Astrocyte (in vitro differentiated cells and primary cell): ENCODE data around the gene FSD1L. TPM values are rescaled to one million over a fixed set of nuclear protein-coding genes. Genes with fewer than 3 reads are reported as not detected.
"Not testable (repeated sequence)": the region's sequence is repeated elsewhere in the genome, so short reads cannot be mapped to it uniquely, and the experiment has no call there.

Experiments
- DNase-seq: peaks from one replicate; pipeline ENCODE4 v3.0.0-alpha.2; 2010; ENCODE audit warnings: low read depth
- FAIRE-seq: peaks from 2 replicates; lab custom pipeline; 2011; peaks lifted over from hg19 to GRCh38; lab: Jason Lieb, UNC
- H2AFZ ChIP-seq: 2 replicates; pipeline ENCODE4 v1.6.0; 2012; ENCODE audit warnings: low read depth, low read length, inconsistent platforms
- H3K27ac ChIP-seq: 2 replicates; pipeline ENCODE4 v1.5.1; 2011; ENCODE audit warnings: low read depth, low read length, inconsistent platforms
- H3K27me3 ChIP-seq: 2 replicates; pipeline ENCODE4 v1.6.0; 2011; ENCODE audit warnings: low read length, inconsistent platforms; ENCODE audit not compliant: insufficient read depth
- H3K36me3 ChIP-seq: 2 replicates; pipeline ENCODE4 v1.5.1; 2011; ENCODE audit warnings: low read length, inconsistent platforms; ENCODE audit not compliant: insufficient read depth
- H3K4me1 ChIP-seq: 2 replicates; pipeline ENCODE4 v1.5.1; 2011; ENCODE audit warnings: low read length, inconsistent platforms; ENCODE audit not compliant: insufficient read depth
- H3K4me2 ChIP-seq: 2 replicates; pipeline ENCODE4 v1.6.0; 2012; ENCODE audit warnings: low read length, inconsistent platforms
- H3K4me3 ChIP-seq: 2 replicates; pipeline ENCODE4 v1.5.1; 2011; ENCODE audit warnings: low read depth, mild to moderate bottlenecking, low read length, inconsistent platforms; ENCODE audit not compliant: insufficient read depth
- H3K79me2 ChIP-seq: 2 replicates; pipeline ENCODE4 v1.6.0; 2012; ENCODE audit warnings: mild to moderate bottlenecking, low read length, inconsistent platforms; ENCODE audit not compliant: insufficient read depth
- H3K9ac ChIP-seq: 2 replicates; pipeline ENCODE4 v1.6.0; 2012; ENCODE audit warnings: mild to moderate bottlenecking, low read length, inconsistent platforms
- H3K9me3 ChIP-seq: 2 replicates; pipeline ENCODE4 v1.5.1; 2012; ENCODE audit warnings: low read depth, mild to moderate bottlenecking, low read length, inconsistent platforms; ENCODE audit not compliant: insufficient read depth
- H4K20me1 ChIP-seq: 2 replicates; pipeline ENCODE4 v1.6.0; 2012; ENCODE audit warnings: low read length, inconsistent platforms; ENCODE audit not compliant: insufficient read depth
- H3K27ac Mint-ChIP-seq: one replicate; pipeline ENCODE4 v1.8.0; 2021; ENCODE audit warnings: mild to moderate bottlenecking, mixed read lengths; ENCODE audit not compliant: unreplicated experiment
- H3K27me3 Mint-ChIP-seq: one replicate; pipeline ENCODE4 v1.8.0; 2021; ENCODE audit warnings: low read depth, mixed read lengths; ENCODE audit not compliant: unreplicated experiment
- H3K36me3 Mint-ChIP-seq: one replicate; pipeline ENCODE4 v1.8.0; 2021; ENCODE audit warnings: low read depth, mixed read lengths; ENCODE audit not compliant: unreplicated experiment
- H3K4me1 Mint-ChIP-seq: one replicate; pipeline ENCODE4 v1.8.0; 2021; ENCODE audit warnings: low read depth, mixed read lengths; ENCODE audit not compliant: unreplicated experiment
- H3K4me3 Mint-ChIP-seq: one replicate; pipeline ENCODE4 v1.8.0; 2021; ENCODE audit warnings: mild to moderate bottlenecking, moderate library complexity, mixed read lengths; ENCODE audit not compliant: unreplicated experiment
- H3K9me3 Mint-ChIP-seq: one replicate; pipeline ENCODE4 v1.8.0; 2021; ENCODE audit warnings: mild to moderate bottlenecking, mixed read lengths; ENCODE audit not compliant: unreplicated experiment
- EZH2 ChIP-seq: IDR thresholded peaks from 2 replicates; pipeline ENCODE4 v1.6.1; 2012; ENCODE audit warnings: mild to moderate bottlenecking, low read length, inconsistent platforms; ENCODE audit not compliant: insufficient read depth
- total RNA-seq: library from RNA; stranded (reverse); gene quantifications from 2 replicates; pipeline ENCODE4 v1.2.1, GENCODE V29; 2021
- TF ChIP-seq, protein P1 (sequence below): IDR thresholded peaks from 2 replicates; pipeline ENCODE4 v1.5.1; 2011; ENCODE audit warnings: low read depth, mild to moderate bottlenecking, inconsistent platforms, low read length, moderate library complexity; ENCODE audit not compliant: insufficient read depth

Gene FSD1L
- total RNA-seq, 1 donor from 2014 or later = 7.0 TPM

DNA sequence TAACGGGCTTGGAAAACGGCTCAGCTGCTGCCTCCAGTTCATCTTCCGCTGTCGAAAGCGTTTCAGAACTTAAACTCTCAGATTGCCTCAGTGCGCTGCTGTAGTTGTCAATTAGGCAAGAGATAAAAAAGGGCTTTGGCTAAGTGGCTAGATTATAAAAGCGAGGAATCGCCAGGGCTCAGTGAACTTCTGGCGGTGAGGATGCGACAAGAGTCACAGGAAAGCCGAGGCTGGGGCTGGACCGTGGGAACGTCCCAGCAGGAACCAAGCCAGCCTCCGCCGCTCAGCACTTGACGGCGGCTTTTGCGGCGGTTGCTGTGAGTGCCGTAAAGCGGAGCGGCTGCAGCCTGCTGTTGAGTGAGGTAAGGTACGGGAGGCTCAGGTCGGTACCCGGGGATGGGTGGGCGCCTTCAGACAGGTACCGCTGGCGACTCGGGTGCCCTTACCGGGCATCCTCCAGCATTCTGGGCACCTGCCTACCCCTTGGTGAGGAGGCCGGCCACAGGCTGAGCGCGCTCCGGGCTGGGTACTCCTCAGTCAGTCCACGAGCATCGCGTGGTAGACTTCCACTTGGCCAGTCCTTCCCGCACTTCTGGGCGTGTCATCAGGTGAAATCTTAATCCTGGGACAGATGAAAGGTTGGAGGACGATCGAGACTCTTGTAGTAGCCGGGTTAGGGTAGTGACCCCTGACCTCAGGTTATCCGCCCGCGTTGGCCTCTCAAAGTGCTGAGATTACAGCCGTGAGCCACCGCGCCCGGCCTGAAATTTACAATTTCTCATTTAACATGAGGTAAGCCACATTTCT lies 110.2 kb downstream of the FSD1L start, which contains the start of gene FKTN:
FKTN (plus strand) TSS at position 328 of the 807 bp plus-strand sequence. CDS start 16,902 bp downstream, outside the sequence.
- Histone ChIP-seq H3K27ac (peak within 1 kb of the TSS; percentile 64), H3K36me3 (no peaks in the 10 kb centered on the region), H3K27me3 (no peaks in the 10 kb centered on the region), H4K20me1 (no peaks in the 10 kb centered on the region), H3K4me3 (peak within 1 kb of the TSS; percentile 98), H2AFZ (peak within 1 kb of the TSS; percentile 96), H3K79me2 (peaks cover 19% of the 10 kb centered on the region), H3K9ac (peak within 1 kb of the TSS; percentile 87), H3K9me3 (peaks cover 6% of the 10 kb centered on the region), H3K4me2 (peak within 1 kb of the TSS; percentile 98), H3K4me1 (peaks cover 6% of the 10 kb centered on the region)
- FAIRE-seq (no peak), DNase-seq (peak; percentile 76)
- TF ChIP-seq, protein P1, sequence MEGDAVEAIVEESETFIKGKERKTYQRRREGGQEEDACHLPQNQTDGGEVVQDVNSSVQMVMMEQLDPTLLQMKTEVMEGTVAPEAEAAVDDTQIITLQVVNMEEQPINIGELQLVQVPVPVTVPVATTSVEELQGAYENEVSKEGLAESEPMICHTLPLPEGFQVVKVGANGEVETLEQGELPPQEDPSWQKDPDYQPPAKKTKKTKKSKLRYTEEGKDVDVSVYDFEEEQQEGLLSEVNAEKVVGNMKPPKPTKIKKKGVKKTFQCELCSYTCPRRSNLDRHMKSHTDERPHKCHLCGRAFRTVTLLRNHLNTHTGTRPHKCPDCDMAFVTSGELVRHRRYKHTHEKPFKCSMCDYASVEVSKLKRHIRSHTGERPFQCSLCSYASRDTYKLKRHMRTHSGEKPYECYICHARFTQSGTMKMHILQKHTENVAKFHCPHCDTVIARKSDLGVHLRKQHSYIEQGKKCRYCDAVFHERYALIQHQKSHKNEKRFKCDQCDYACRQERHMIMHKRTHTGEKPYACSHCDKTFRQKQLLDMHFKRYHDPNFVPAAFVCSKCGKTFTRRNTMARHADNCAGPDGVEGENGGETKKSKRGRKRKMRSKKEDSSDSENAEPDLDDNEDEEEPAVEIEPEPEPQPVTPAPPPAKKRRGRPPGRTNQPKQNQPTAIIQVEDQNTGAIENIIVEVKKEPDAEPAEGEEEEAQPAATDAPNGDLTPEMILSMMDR = no peak
- no peak for TF ChIP-seq EZH2
- Mint-ChIP-seq H3K4me3 (peak within 1 kb of the TSS; percentile 95), H3K27me3 (no peaks in the 10 kb centered on the region), H3K36me3 (peaks cover 16% of the 10 kb centered on the region), H3K4me1 (peaks cover 5% of the 10 kb centered on the region), H3K9me3 (peaks cover 13% of the 10 kb centered on the region), H3K27ac (peak within 1 kb of the TSS; percentile 54)

DNA sequence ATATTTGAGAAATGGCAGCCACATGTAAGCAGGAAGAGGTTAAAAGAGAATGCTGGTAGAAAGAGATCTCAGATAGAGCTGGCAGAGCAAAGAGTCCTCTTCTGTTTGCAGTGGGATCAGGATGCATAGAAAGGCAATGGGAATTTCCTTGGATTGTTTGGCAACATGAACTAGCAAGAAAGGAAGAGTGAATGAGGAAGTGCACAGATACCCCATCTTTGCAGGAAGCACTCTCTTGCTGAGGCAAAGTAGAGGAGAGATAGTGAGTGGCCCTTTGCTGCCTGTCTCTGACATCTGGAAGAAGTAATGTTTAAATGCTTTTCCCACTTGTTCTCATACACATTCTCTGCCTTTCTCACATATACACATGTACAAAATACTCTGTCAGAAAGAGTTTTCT lies 124.6 kb downstream of the FSD1L start:
- no peak overlapping the region for H3K27ac ChIP-seq
- Mint-ChIP-seq H3K27ac (no peak overlapping the region), H3K4me3 (no peak overlapping the region), H3K9me3 (peaks cover under 1% of the 10 kb centered on the region), H3K4me1 (no peaks in the 10 kb centered on the region), H3K27me3 (no peaks in the 10 kb centered on the region), H3K36me3 (peaks cover 4% of the 10 kb centered on the region)
- H3K36me3 ChIP-seq = no peaks in the 10 kb centered on the region
- H3K4me3 ChIP-seq = no peak overlapping the region
- no peak overlapping the region for H3K4me2 ChIP-seq
- no peaks in the 10 kb centered on the region for H3K27me3 ChIP-seq
- no peaks in the 10 kb centered on the region for H3K4me1 ChIP-seq
- H3K9ac ChIP-seq = no peak overlapping the region
- DNase-seq (no peak), FAIRE-seq (no peak)
- no peaks in the 10 kb centered on the region for H3K79me2 ChIP-seq
- TF ChIP-seq, protein P1 = no peak
- no peak for TF ChIP-seq EZH2
- H4K20me1 ChIP-seq = no peaks in the 10 kb centered on the region
- H2AFZ ChIP-seq = no peak overlapping the region
- H3K9me3 ChIP-seq = no peaks in the 10 kb centered on the region

DNA sequence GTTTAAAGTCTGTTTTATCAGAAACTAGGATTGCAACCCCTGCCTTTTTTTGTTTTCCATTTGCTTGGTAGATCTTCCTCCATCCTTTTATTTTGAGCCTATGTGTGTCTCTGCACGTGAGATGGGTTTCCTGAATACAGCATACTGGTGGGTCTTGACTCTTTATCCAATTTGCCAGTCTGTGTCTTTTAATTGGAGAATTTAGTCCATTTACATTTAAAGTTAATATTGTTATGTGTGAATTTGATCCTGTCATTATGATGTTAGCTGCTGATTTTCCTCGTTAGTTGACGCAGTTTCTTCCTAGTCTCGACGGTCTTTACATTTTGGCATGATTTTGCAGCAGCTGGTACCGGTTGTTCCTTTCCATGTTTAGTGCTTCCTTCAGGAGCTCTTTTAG lies 132.1 kb downstream of the FSD1L start:
- H3K9me3 ChIP-seq, FAIRE-seq, H3K4me3 ChIP-seq, H3K36me3 Mint-ChIP-seq, H3K4me1 ChIP-seq, H3K79me2 ChIP-seq, H3K27me3 ChIP-seq, H3K4me2 ChIP-seq, H3K9ac ChIP-seq, H3K4me3 Mint-ChIP-seq, H2AFZ ChIP-seq, H3K36me3 ChIP-seq, H3K27ac Mint-ChIP-seq, DNase-seq, H3K27ac ChIP-seq, H3K9me3 Mint-ChIP-seq, H3K4me1 Mint-ChIP-seq, H3K27me3 Mint-ChIP-seq, H4K20me1 ChIP-seq: not testable (repeated sequence)

DNA sequence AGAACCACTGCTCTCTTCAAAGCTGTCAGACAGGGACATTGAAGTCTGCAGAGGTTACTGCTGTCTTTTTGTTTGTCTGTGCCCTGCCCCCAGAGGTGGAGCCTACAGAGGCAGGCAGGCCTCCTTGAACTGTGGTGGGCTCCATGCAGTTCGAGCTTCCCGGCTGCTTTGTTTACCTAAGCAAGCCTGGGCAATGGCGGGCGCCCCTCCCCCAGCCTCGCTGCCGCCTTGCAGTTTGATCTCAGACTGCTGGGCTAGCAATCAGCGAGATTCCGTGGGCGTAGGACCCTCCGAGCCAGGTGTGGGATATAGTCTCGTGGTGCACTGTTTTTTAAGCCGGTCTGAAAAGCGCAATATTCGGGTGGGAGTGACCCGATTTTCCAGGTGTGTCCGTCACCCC lies 133.7 kb downstream of the FSD1L start:
- not testable (repeated sequence) for H3K4me3 Mint-ChIP-seq, H3K9ac ChIP-seq, H4K20me1 ChIP-seq, H3K4me1 ChIP-seq, FAIRE-seq, H3K9me3 Mint-ChIP-seq, H3K4me3 ChIP-seq, H3K27me3 ChIP-seq, H3K36me3 Mint-ChIP-seq, H3K27ac ChIP-seq, H3K4me2 ChIP-seq, H3K4me1 Mint-ChIP-seq, H2AFZ ChIP-seq, H3K9me3 ChIP-seq, H3K79me2 ChIP-seq, H3K27me3 Mint-ChIP-seq, H3K36me3 ChIP-seq, DNase-seq, H3K27ac Mint-ChIP-seq
